IMR-90 (cell line): ENCODE measurements around the gene MPZL1. TPM values are rescaled to one million over a fixed set of nuclear protein-coding genes. Genes with fewer than 3 reads are reported as not detected.

Experiments used
- ATAC-seq: fragments of 200-7000 bp; cut with Tn5 transposase; 2 replicates; pipeline ENCODE4 v1.9.1; 2020; ENCODE audit warnings: low read depth, mild to moderate bottlenecking, moderate library complexity
- BruUV-seq: library from RNA; stranded (reverse); fragments of 400-500 nt; replicated peaks from 2 replicates; lab custom pipeline; 2021; lab: Mats Ljungman, UMichigan
- CTCF ChIA-PET: fragments of 300-600 bp; formaldehyde crosslinking; extraction: SDS; loops from one replicate; lab custom pipeline; 2021; ENCODE audit warnings: antibody characterized with exemption; lab: Yijun Ruan, JAX
- POLR2A ChIA-PET: fragments of 300-600 bp; sonication (Branson Sonifier 250); formaldehyde crosslinking; loops from one replicate; lab custom pipeline; 2022; ENCODE audit warnings: antibody characterized with exemption; ENCODE audit not compliant: unreplicated experiment; lab: Charles Lee
- DNase-seq: peaks from one replicate; pipeline ENCODE4 v3.0.0; 2013
- H2AFZ ChIP-seq: replicated peaks from 2 replicates; pipeline ENCODE3; 2013; ENCODE audit warnings: low read length, mild to moderate bottlenecking; ENCODE audit not compliant: poor library complexity
- H2AK5ac ChIP-seq: 2 replicates; pipeline ENCODE4 v1.6.1; 2013; ENCODE audit warnings: low read depth, low read length, inconsistent platforms
- H2AK9ac ChIP-seq: replicated peaks from 2 replicates; pipeline ENCODE3; 2013; ENCODE audit warnings: mild to moderate bottlenecking, low read depth, low read length, moderate library complexity; ENCODE audit not compliant: poor library complexity
- H2BK120ac ChIP-seq: 2 replicates; pipeline ENCODE4 v1.6.1; 2013; ENCODE audit warnings: low read depth, low read length, inconsistent platforms
- H2BK15ac ChIP-seq: 3 replicates; pipeline ENCODE4 v1.6.1; 2013; ENCODE audit warnings: low read depth, low read length, inconsistent platforms
- H2BK20ac ChIP-seq: 2 replicates; pipeline ENCODE4 v1.6.1; 2013; ENCODE audit warnings: low read depth, mild to moderate bottlenecking, inconsistent platforms, low read length, moderate library complexity
- H2BK5ac ChIP-seq: 2 replicates; pipeline ENCODE4 v1.6.1; 2013; ENCODE audit warnings: mild to moderate bottlenecking, low read depth, low read length, inconsistent platforms; ENCODE audit not compliant: poor library complexity, severe bottlenecking
- H3K14ac ChIP-seq: replicated peaks from 2 replicates; pipeline ENCODE4 v1.6.1; 2013; ENCODE audit warnings: low read depth, low read length, inconsistent platforms
- H3K18ac ChIP-seq: 2 replicates; pipeline ENCODE4 v1.6.1; 2013; ENCODE audit warnings: low read depth, low read length, control low read depth
- H3K23ac ChIP-seq: 2 replicates; pipeline ENCODE4 v1.6.1; 2013; ENCODE audit warnings: low read depth, low read length, inconsistent platforms
- H3K27ac ChIP-seq: 2 replicates; pipeline ENCODE4 v1.5.1; 2013; ENCODE audit warnings: mild to moderate bottlenecking, control low read depth, low read length; ENCODE audit not compliant: insufficient read depth
- H3K27me3 ChIP-seq: 2 replicates; pipeline ENCODE4 v1.6.1; 2013; ENCODE audit warnings: low read length; ENCODE audit not compliant: control insufficient read depth, insufficient read depth
- H3K36me3 ChIP-seq: 2 replicates; pipeline ENCODE4 v1.6.1; 2013; ENCODE audit warnings: low read length, mixed read lengths; ENCODE audit not compliant: control insufficient read depth, insufficient read depth
- H3K4ac ChIP-seq: 2 replicates; pipeline ENCODE4 v1.6.1; 2013; ENCODE audit warnings: low read depth, low read length, inconsistent platforms
- H3K4me1 ChIP-seq: 2 replicates; pipeline ENCODE4 v1.6.1; 2013; ENCODE audit warnings: low read length, mixed read lengths; ENCODE audit not compliant: control insufficient read depth, insufficient read depth
- H3K4me2 ChIP-seq: 2 replicates; pipeline ENCODE4 v1.6.1; 2013; ENCODE audit warnings: low read depth, mild to moderate bottlenecking, control low read depth, low read length, moderate library complexity
- H3K4me3 ChIP-seq: 2 replicates; pipeline ENCODE4 v1.5.1; 2013; ENCODE audit warnings: low read depth, mild to moderate bottlenecking, control low read depth, low read length, moderate library complexity; ENCODE audit not compliant: insufficient read depth
- H3K56ac ChIP-seq: 2 replicates; pipeline ENCODE4 v1.6.1; 2013; ENCODE audit warnings: low read length, inconsistent platforms; ENCODE audit not compliant: insufficient read depth; ENCODE audit errors: extremely low read depth
- H3K79me1 ChIP-seq, 2 experiments: 2 replicates each; pipeline ENCODE4 v1.6.1; 2013; ENCODE audit warnings: low read length in 2 of 2, inconsistent platforms in 1 of 2, low read depth in 1 of 2
- H3K9ac ChIP-seq: 2 replicates; pipeline ENCODE4 v1.6.1; 2013; ENCODE audit warnings: low read depth, low read length, control low read depth
- H3K9me1 ChIP-seq: 2 replicates; pipeline ENCODE4 v1.6.1; 2013; ENCODE audit warnings: low read length, inconsistent platforms; ENCODE audit not compliant: insufficient read depth
- H3K9me3 ChIP-seq: 2 replicates; pipeline ENCODE4 v1.6.1; 2013; ENCODE audit warnings: low read length; ENCODE audit not compliant: control insufficient read depth, insufficient read depth
- H4K20me1 ChIP-seq: 2 replicates; pipeline ENCODE4 v1.6.1; 2013; ENCODE audit warnings: low read length, inconsistent platforms; ENCODE audit not compliant: insufficient read depth
- H4K5ac ChIP-seq: 2 replicates; pipeline ENCODE4 v1.6.1; 2013; ENCODE audit warnings: mild to moderate bottlenecking, low read depth, low read length, control low read depth
- H4K8ac ChIP-seq, 2 experiments: 2 replicates each; pipeline ENCODE4 v1.6.1; 2013; ENCODE audit warnings: low read depth in 2 of 2, low read length in 2 of 2, control low read depth in 1 of 2, inconsistent platforms in 1 of 2
- H4K91ac ChIP-seq: 2 replicates; pipeline ENCODE4 v1.6.1; 2013; ENCODE audit warnings: low read depth, low read length, inconsistent platforms; ENCODE audit not compliant: insufficient read depth
- CEBPB ChIP-seq: IDR thresholded peaks from 2 replicates; pipeline ENCODE4 v1.6.1; 2012; ENCODE audit warnings: low read depth, low read length, improper control_type of control experiment
- RAD21 ChIP-seq: IDR thresholded peaks from 2 replicates; pipeline ENCODE4 v1.6.1; 2012; ENCODE audit warnings: low read length, improper control_type of control experiment
- WGBS, 2 experiments: methylation state at CpG; one replicate each; pipeline versions ENCODE4 v1.1.5 to v1.1.7; 2013; ENCODE audit warnings: missing lambda C conversion rate in 2 of 2; ENCODE audit not compliant: insufficient read length in 1 of 2; ENCODE audit errors: extremely low coverage in 2 of 2; 5-methylcytosine and 5-hydroxymethylcytosine counted together
- dilution Hi-C: fragments of 300-500 bp; cut with HindIII; formaldehyde crosslinking; loops from one replicate; pipeline ENCODE4 v1.14.3; 2018; ENCODE audit warnings: low sequenced_read_pairs; ENCODE audit not compliant: unreplicated experiment
- in situ Hi-C: fragments of 300-500 bp; cut with MboI; formaldehyde crosslinking; loops from 3 replicates; pipeline ENCODE4 v1.14.3; 2019; ENCODE audit warnings: low sequenced_read_pairs, inconsistent platforms, mixed read lengths
- intact Hi-C: fragments of 100-400 bp; cut with micrococcal nuclease; formaldehyde crosslinking; loops from 2 replicates; pipeline ENCODE4 v1.10.0; 2022
- polyA plus RNA-seq, 3 experiments: library from polyadenylated mRNA; depleted of rRNA; stranded (reverse); fragments of >200 nt; gene quantifications; 2 replicates each; pipeline ENCODE4 v1.2.3, GENCODE V29; 2012; ENCODE audit warnings: low replicate concordance in 1 of 3
- total RNA-seq: library from RNA; depleted of rRNA; stranded (reverse); fragments of >200 nt; gene quantifications from 2 replicates; pipeline ENCODE4 v1.2.3, GENCODE V29; 2012

Gene MPZL1
- total and polyA plus RNA-seq, 2 of the 4 experiments (the other 2 are of a cell fraction) = 55.3 to 87.3 TPM

GRCh38 chr1:167764458-167765330 is 42.9 kb downstream of the MPZL1 start:
- no peak overlapping the region for H4K5ac ChIP-seq
- no peak overlapping the region for H4K8ac ChIP-seq
- H3K18ac ChIP-seq = no peak overlapping the region
- TF ChIP-seq RAD21 = no peak
- peak; percentile 85 for TF ChIP-seq CEBPB
- H3K14ac ChIP-seq = no peak overlapping the region
- H4K20me1 ChIP-seq = peaks cover 65% of the 10 kb centered on the region
- in situ Hi-C loops (no loop called here), dilution Hi-C loops (no loop called here), intact Hi-C loops (no loop called here)
- H2AFZ ChIP-seq = no peak overlapping the region
- H3K36me3 ChIP-seq = peaks cover 17% of the 10 kb centered on the region
- no CpG with 5 or more reads among the region's 5 CpGs for WGBS, 2 experiments
- no peak overlapping the region for H3K4ac ChIP-seq
- ATAC-seq (no peak; the same call in 1 of the 2 replicates), DNase-seq (peak; percentile 56)
- H3K9ac ChIP-seq = no peak overlapping the region
- H3K4me1 ChIP-seq = peaks cover 7% of the 10 kb centered on the region
- no peak overlapping the region for H3K56ac ChIP-seq
- H3K9me3 ChIP-seq = no peaks in the 10 kb centered on the region
- H2BK15ac ChIP-seq = no peak overlapping the region
- no peak overlapping the region for H2BK5ac ChIP-seq
- H3K9me1 ChIP-seq = peaks cover 8% of the 10 kb centered on the region
- H3K79me1 ChIP-seq = peaks cover 40 to 82% of the 10 kb centered on the region in 2 experiments
- H2BK20ac ChIP-seq = no peak overlapping the region
- H3K4me2 ChIP-seq = no peak overlapping the region
- ChIA-PET CTCF (no interaction called here), POLR2A (no interaction called here)
- H2AK9ac ChIP-seq = no peak overlapping the region
- H4K91ac ChIP-seq = no peak overlapping the region
- H3K27me3 ChIP-seq = no peaks in the 10 kb centered on the region
- no TSS peak for BruUV-seq
- H2BK120ac ChIP-seq = no peak overlapping the region
- H2AK5ac ChIP-seq = no peak overlapping the region
- H3K27ac ChIP-seq = no peak overlapping the region
- H3K4me3 ChIP-seq = no peak overlapping the region
- H3K23ac ChIP-seq = no peak overlapping the region
